MCF 10A (cell line): ENCODE measurements around the gene ARHGEF28. TPM values are rescaled to one million over a fixed set of nuclear protein-coding genes. Genes with fewer than 3 reads are reported as not detected.
A peak's percentile ranks its signal among the peaks of the same experiment; 100 is the strongest.

Experiments used
- BruUV-seq: library from RNA; stranded (reverse); fragments of 400-500 nt; replicated peaks from 2 replicates; lab custom pipeline; 2021; lab: Mats Ljungman, UMichigan
- CTCF ChIA-PET: fragments of 300-600 bp; sonication (Branson Sonifier 250); formaldehyde crosslinking; extraction: SDS; loops from one replicate; lab custom pipeline; 2021; ENCODE audit warnings: antibody characterized with exemption, inconsistent platforms; lab: Yijun Ruan, JAX
- POLR2A ChIA-PET: fragments of 300-600, 350-650 bp; sonication (Branson Sonifier 250); formaldehyde crosslinking; extraction: SDS; loops from one replicate; lab custom pipeline; 2020; ENCODE audit warnings: antibody characterized with exemption, inconsistent platforms; lab: Yijun Ruan, JAX
- DNase-seq: peaks from one replicate; pipeline ENCODE4 v3.0.0-alpha.2; 2018; ENCODE audit not compliant: unreplicated experiment
- H3K27ac Mint-ChIP-seq: one replicate; pipeline ENCODE4 v1.8.0; 2022; ENCODE audit warnings: mild to moderate bottlenecking, low read depth, mixed read lengths; ENCODE audit not compliant: unreplicated experiment
- H3K27me3 Mint-ChIP-seq: one replicate; pipeline ENCODE4 v1.8.0; 2022; ENCODE audit warnings: mixed read lengths; ENCODE audit not compliant: insufficient read depth, unreplicated experiment
- H3K36me3 Mint-ChIP-seq: one replicate; pipeline ENCODE4 v1.8.0; 2022; ENCODE audit warnings: mild to moderate bottlenecking, moderate library complexity, mixed read lengths; ENCODE audit not compliant: insufficient read depth, unreplicated experiment
- H3K4me1 Mint-ChIP-seq: one replicate; pipeline ENCODE4 v1.8.0; 2022; ENCODE audit warnings: mixed read lengths; ENCODE audit not compliant: insufficient read depth, unreplicated experiment
- H3K4me3 Mint-ChIP-seq: one replicate; pipeline ENCODE4 v1.8.0; 2022; ENCODE audit warnings: mild to moderate bottlenecking, moderate library complexity, mixed read lengths; ENCODE audit not compliant: unreplicated experiment
- H3K9me3 Mint-ChIP-seq: one replicate; pipeline ENCODE4 v1.8.0; 2022; ENCODE audit warnings: mixed read lengths; ENCODE audit not compliant: unreplicated experiment
- intact Hi-C: fragments of 100-400 bp; cut with micrococcal nuclease; formaldehyde crosslinking; loops from 2 replicates; pipeline ENCODE4 v1.14.1; 2022
- total RNA-seq: library from RNA; stranded (reverse); gene quantifications from 2 replicates; pipeline ENCODE4 v1.2.3, GENCODE V29; 2022
- TF ChIP-seq, protein P1 (sequence below): fragments of 200-600 bp; IDR thresholded peaks from one replicate; pipeline ENCODE4 v1.8.0; 2022; ENCODE audit warnings: antibody characterized with exemption, mild to moderate bottlenecking; ENCODE audit not compliant: unreplicated experiment

The ARHGEF28 gene
- total RNA-seq, 1 experiment from 2014 or later = 34.8 TPM

DNA sequence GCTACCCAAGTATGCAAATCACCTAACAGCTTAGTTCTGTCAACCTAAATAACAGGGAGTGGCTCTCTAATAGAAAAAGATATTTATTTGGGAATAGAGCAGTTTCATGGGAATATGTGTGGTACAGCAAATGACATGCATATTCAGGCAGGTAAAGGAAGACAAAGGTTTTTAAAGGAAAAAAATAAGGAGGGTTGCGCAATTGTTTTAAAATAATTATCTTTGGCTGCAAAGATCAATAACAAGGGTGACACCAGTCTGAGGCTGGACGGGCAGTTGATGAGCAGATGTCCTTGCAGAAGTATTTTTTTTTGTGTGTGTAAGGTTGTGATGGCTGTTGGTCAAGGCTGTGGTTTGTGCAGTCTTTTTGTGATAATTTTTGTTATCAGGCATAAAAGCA is 332.0 kb downstream of the ARHGEF28 start:
- no peak for DNase-seq
- Mint-ChIP-seq H3K4me3 (no peak overlapping the region), H3K36me3 (peaks cover 6% of the 10 kb centered on the region), H3K27ac (no peak overlapping the region), H3K27me3 (no peaks in the 10 kb centered on the region), H3K9me3 (no peaks in the 10 kb centered on the region), H3K4me1 (peaks cover 27% of the 10 kb centered on the region)
- BruUV-seq = no TSS peak
- TF ChIP-seq, protein P1, sequence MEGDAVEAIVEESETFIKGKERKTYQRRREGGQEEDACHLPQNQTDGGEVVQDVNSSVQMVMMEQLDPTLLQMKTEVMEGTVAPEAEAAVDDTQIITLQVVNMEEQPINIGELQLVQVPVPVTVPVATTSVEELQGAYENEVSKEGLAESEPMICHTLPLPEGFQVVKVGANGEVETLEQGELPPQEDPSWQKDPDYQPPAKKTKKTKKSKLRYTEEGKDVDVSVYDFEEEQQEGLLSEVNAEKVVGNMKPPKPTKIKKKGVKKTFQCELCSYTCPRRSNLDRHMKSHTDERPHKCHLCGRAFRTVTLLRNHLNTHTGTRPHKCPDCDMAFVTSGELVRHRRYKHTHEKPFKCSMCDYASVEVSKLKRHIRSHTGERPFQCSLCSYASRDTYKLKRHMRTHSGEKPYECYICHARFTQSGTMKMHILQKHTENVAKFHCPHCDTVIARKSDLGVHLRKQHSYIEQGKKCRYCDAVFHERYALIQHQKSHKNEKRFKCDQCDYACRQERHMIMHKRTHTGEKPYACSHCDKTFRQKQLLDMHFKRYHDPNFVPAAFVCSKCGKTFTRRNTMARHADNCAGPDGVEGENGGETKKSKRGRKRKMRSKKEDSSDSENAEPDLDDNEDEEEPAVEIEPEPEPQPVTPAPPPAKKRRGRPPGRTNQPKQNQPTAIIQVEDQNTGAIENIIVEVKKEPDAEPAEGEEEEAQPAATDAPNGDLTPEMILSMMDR = no peak
- CTCF ChIA-PET = interaction anchor here (0.5 to 1.2 kb wide), 3 partner anchors 14 to 171 kb away, joined by 3 to 6 read pairs (median 4); no protein-coding TSS in a partner anchor
- intact Hi-C loops = no loop called here
- POLR2A ChIA-PET = interaction anchor here (0.6 to 0.8 kb wide), 2 partner anchors 39 to 682 kb away, joined by 3 read pairs; partner anchors contain the start of gene ENC1

GRCh38 chr5:73960023-73960422 is 334.0 kb downstream of the ARHGEF28 start:
- no peak for DNase-seq
- ChIA-PET CTCF (interaction anchor here (0.8 kb wide), 1 partner anchor 17 kb away, joined by 4 read pairs; no protein-coding TSS in a partner anchor), POLR2A (no interaction called here)
- no TSS peak for BruUV-seq
- Mint-ChIP-seq H3K27me3 (no peaks in the 10 kb centered on the region), H3K36me3 (no peaks in the 10 kb centered on the region), H3K4me1 (peaks cover 30% of the 10 kb centered on the region), H3K4me3 (no peak overlapping the region), H3K27ac (no peak overlapping the region), H3K9me3 (no peaks in the 10 kb centered on the region)
- TF ChIP-seq, protein P1 = no peak
- intact Hi-C loops = no loop called here

- BruUV-seq = no TSS peak
- H3K27me3 Mint-ChIP-seq = no peaks in the 10 kb centered on the region
- no peaks in the 10 kb centered on the region for H3K36me3 Mint-ChIP-seq
- intact Hi-C loops = no loop called here
- DNase-seq = no peak
- POLR2A ChIA-PET = no interaction called here
- CTCF ChIA-PET = no interaction called here
- H3K4me3 Mint-ChIP-seq = no peak overlapping the region
- H3K27ac Mint-ChIP-seq = no peak overlapping the region
- TF ChIP-seq, protein P1 = no peak
- no peaks in the 10 kb centered on the region for H3K9me3 Mint-ChIP-seq
- peaks cover 30% of the 10 kb centered on the region for H3K4me1 Mint-ChIP-seq
These were observed 334.4 kb downstream of the ARHGEF28 start for GRCh38 chr5:73960426-73960825.

- POLR2A ChIA-PET = interaction anchor here (0.5 to 0.9 kb wide), 2 partner anchors 24 to 37 kb away, joined by 3 read pairs; no protein-coding TSS in a partner anchor
- peak; percentile 57 for DNase-seq
- no peaks in the 10 kb centered on the region for H3K36me3 Mint-ChIP-seq
These were observed 336.9 kb downstream of the ARHGEF28 start for GRCh38 chr5:73962801-73963425.

More at GRCh38 chr5:73962801-73963425, 336.9 kb downstream of the ARHGEF28 start:
- no peaks in the 10 kb centered on the region for H3K27me3 Mint-ChIP-seq
- H3K4me1 Mint-ChIP-seq = peaks cover 28% of the 10 kb centered on the region
- intact Hi-C loops = no loop called here
- H3K9me3 Mint-ChIP-seq = no peaks in the 10 kb centered on the region
- TF ChIP-seq, protein P1 = no peak
- CTCF ChIA-PET = interaction anchor here (0.7 kb wide), 1 partner anchor 548 kb away, joined by 3 read pairs; no protein-coding TSS in a partner anchor
- H3K27ac Mint-ChIP-seq = peak overlapping the region; percentile 40
- no peak overlapping the region for H3K4me3 Mint-ChIP-seq
- no TSS peak for BruUV-seq
